AG09309 (cell line): ENCODE results near the gene KRTAP4-16.
"Not testable (repeated sequence)": the region's sequence is repeated elsewhere in the genome, so short reads cannot be mapped to it uniquely, and the experiment has no call there.

ENCODE experiments used
- DNase-seq: peaks from one replicate; pipeline ENCODE4 v3.0.0-alpha.2; 2010; ENCODE audit warnings: low read depth
- H3K4me3 ChIP-seq: 2 replicates; pipeline ENCODE4 v1.5.1; 2011; ENCODE audit warnings: mild to moderate bottlenecking, low read depth, low read length, moderate library complexity; ENCODE audit not compliant: control insufficient read depth
- TF ChIP-seq, protein P1 (sequence below): IDR thresholded peaks from 2 replicates; pipeline ENCODE4 v1.5.1; 2011; ENCODE audit warnings: mild to moderate bottlenecking, low read depth, low read length, inconsistent platforms; ENCODE audit not compliant: insufficient read depth, control insufficient read depth; ENCODE audit errors: missing control alignments

KRTAP4-16 gene

GRCh38 chr17:41145261-41145660 lies 43.3 kb upstream of the KRTAP4-16 start:
- TF ChIP-seq, protein P1, sequence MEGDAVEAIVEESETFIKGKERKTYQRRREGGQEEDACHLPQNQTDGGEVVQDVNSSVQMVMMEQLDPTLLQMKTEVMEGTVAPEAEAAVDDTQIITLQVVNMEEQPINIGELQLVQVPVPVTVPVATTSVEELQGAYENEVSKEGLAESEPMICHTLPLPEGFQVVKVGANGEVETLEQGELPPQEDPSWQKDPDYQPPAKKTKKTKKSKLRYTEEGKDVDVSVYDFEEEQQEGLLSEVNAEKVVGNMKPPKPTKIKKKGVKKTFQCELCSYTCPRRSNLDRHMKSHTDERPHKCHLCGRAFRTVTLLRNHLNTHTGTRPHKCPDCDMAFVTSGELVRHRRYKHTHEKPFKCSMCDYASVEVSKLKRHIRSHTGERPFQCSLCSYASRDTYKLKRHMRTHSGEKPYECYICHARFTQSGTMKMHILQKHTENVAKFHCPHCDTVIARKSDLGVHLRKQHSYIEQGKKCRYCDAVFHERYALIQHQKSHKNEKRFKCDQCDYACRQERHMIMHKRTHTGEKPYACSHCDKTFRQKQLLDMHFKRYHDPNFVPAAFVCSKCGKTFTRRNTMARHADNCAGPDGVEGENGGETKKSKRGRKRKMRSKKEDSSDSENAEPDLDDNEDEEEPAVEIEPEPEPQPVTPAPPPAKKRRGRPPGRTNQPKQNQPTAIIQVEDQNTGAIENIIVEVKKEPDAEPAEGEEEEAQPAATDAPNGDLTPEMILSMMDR, result no peak
- no peak overlapping the region for H3K4me3 ChIP-seq
- no peak for DNase-seq

- TF ChIP-seq, protein P1, result no peak
- no peak for DNase-seq
- H3K4me3 ChIP-seq, result no peak overlapping the region
Measured at GRCh38 chr17:41144846-41145245, 42.8 kb upstream of the KRTAP4-16 start.

- H3K4me3 ChIP-seq, result no peak overlapping the region
- no peak for DNase-seq
- TF ChIP-seq, protein P1, result no peak
Measured at GRCh38 chr17:41141361-41141760, 39.4 kb upstream of the KRTAP4-16 start.

- TF ChIP-seq, protein P1, result no peak
- DNase-seq, result peak; percentile 82
- H3K4me3 ChIP-seq, result no peak within 1 kb of the TSS
Measured at GRCh38 chr17:41140360-41141131, 38.5 kb upstream of the KRTAP4-16 start, which contains the start of gene KRTAP4-6. TSS of gene KRTAP4-6 (minus strand) at chr17:41140544. CDS start at chr17:41140487, 57 bp downstream.

GRCh38 chr17:41139865-41140264 lies 37.9 kb upstream of the KRTAP4-16 start:
- H3K4me3 ChIP-seq, result not testable (repeated sequence)

GRCh38 chr17:41133880-41134735 lies 32.1 kb upstream of the KRTAP4-16 start:
- H3K4me3 ChIP-seq, result no peak overlapping the region
- TF ChIP-seq, protein P1, result no peak
- DNase-seq, result no peak

More at GRCh38 chr17:41139865-41140264, 37.9 kb upstream of the KRTAP4-16 start:
- not testable (repeated sequence) for DNase-seq

GRCh38 chr17:41131979-41132378 lies 30.0 kb upstream of the KRTAP4-16 start:
- H3K4me3 ChIP-seq, result no peak overlapping the region
- DNase-seq, result no peak
- TF ChIP-seq, protein P1, result no peak
